ENCODE data around the gene DPP7.
A peak's percentile ranks its signal among the peaks of the same experiment; 100 is the strongest.
"Not testable (repeated sequence)": the region's sequence is repeated elsewhere in the genome, so short reads cannot be mapped to it uniquely, and the experiment has no call there.

DPP7 gene

GRCh38 chr9:137147793-137148160 lies 33.2 kb upstream of the DPP7 start:
- DNase-seq: no peak

- no peak for DNase-seq
Observed at GRCh38 chr9:137147091-137147792, 32.7 kb upstream of the DPP7 start.

GRCh38 chr9:137146527-137146918 lies 32.0 kb upstream of the DPP7 start:
- no peak for DNase-seq

- DNase-seq: no peak
Observed at GRCh38 chr9:137145731-137146526, 31.4 kb upstream of the DPP7 start.

GRCh38 chr9:137143459-137143858 lies 28.9 kb upstream of the DPP7 start:
- no peak for DNase-seq

- DNase-seq: no peak
Observed at GRCh38 chr9:137141976-137142936, 27.7 kb upstream of the DPP7 start.

GRCh38 chr9:137141050-137141810 lies 26.7 kb upstream of the DPP7 start:
- DNase-seq: no peak

GRCh38 chr9:137140151-137141012 lies 25.8 kb upstream of the DPP7 start:
- DNase-seq: no peak

GRCh38 chr9:137139468-137140150 lies 25.1 kb upstream of the DPP7 start:
- DNase-seq: no peak

- DNase-seq: peak in 1 of 2 donors; percentile 47
Observed at GRCh38 chr9:137138722-137139467, 24.4 kb upstream of the DPP7 start, which contains the start of gene GRIN1. GRIN1 (plus strand) TSS chr9:137139154; CDS start chr9:137139487, 333 bp downstream.

GRCh38 chr9:137138058-137138721 lies 23.7 kb upstream of the DPP7 start:
- no peak for DNase-seq

- DNase-seq: no peak
Observed at GRCh38 chr9:137136881-137137607, 22.5 kb upstream of the DPP7 start.

GRCh38 chr9:137136261-137136880 lies 21.8 kb upstream of the DPP7 start:
- no peak for DNase-seq

GRCh38 chr9:137135154-137135553 lies 20.6 kb upstream of the DPP7 start:
- DNase-seq: not testable (repeated sequence)

GRCh38 chr9:137134191-137134590 lies 19.7 kb upstream of the DPP7 start:
- DNase-seq: no peak

- DNase-seq: no peak
Observed at GRCh38 chr9:137130176-137130755, 15.7 kb upstream of the DPP7 start.

GRCh38 chr9:137129456-137130175 lies 15.1 kb upstream of the DPP7 start:
- peak; percentile 89 to 91 for DNase-seq

Data from stimulated activated CD4-positive, alpha-beta T cell treated with anti-CD3 and anti-CD28 coated beads, Interleukin-2, amount 100 ng/mL, for 24 hours (primary cell).